Peyer's patch (tissue), 4 donors: Measurements from ENCODE around the gene SYT11. TPM values are rescaled to one million over a fixed set of nuclear protein-coding genes. Genes with fewer than 3 reads are reported as not detected.
A peak's percentile ranks its signal among the peaks of the same experiment; 100 is the strongest.

Experiments
- DNase-seq, 3 donors: peaks; one replicate each; pipeline ENCODE4 v3.0.0-alpha.2; 2017 to 2019
- H3K27ac ChIP-seq, 4 donors: fragments of 200-600 bp; sonication (generic); one replicate each; pipeline ENCODE4 v1.5.1; 2016 to 2019
- H3K27me3 ChIP-seq, 2 donors: fragments of 200-600 bp; sonication (generic); one replicate each; pipeline ENCODE4 v1.5.1; 2019
- H3K36me3 ChIP-seq, 3 donors: fragments of 200-600 bp; sonication (generic); one replicate each; pipeline ENCODE4 v1.5.1; 2016 to 2019
- H3K4me1 ChIP-seq, 4 donors: fragments of 200-600 bp; sonication (generic); one replicate each; pipeline ENCODE4 v1.5.1; 2016 to 2019
- H3K4me3 ChIP-seq, 4 donors: fragments of 200-600 bp; sonication (generic); 1 replicate in 3 of 4; 2 replicates in 1 of 4; pipeline ENCODE4 v1.5.1; 2016 to 2019; ENCODE audit warnings: mild to moderate bottlenecking in 1 of 4
- H3K9me3 ChIP-seq, 4 donors: fragments of 200-600 bp; sonication (generic); one replicate each; pipeline ENCODE4 v1.5.1; 2016 to 2019; ENCODE audit warnings: mild to moderate bottlenecking in 1 of 4
- CTCF ChIP-seq, 6 experiments: fragments of 450-650 bp in 4 of 6; fragments of 200-600 bp in 2 of 6; sonication (generic) in 1 of 6; IDR thresholded peaks; one replicate each; pipeline ENCODE4 v1.5.1; 2017 to 2019; ENCODE audit warnings: antibody characterized with exemption in 6 of 6, mild to moderate bottlenecking in 3 of 6, moderate library complexity in 1 of 6
- POLR2A ChIP-seq, 2 donors: fragments of 450-650 bp; IDR thresholded peaks; one replicate each; pipeline ENCODE4 v1.5.1; 2017; ENCODE audit warnings: antibody characterized with exemption in 2 of 2, mild to moderate bottlenecking in 2 of 2, moderate library complexity in 2 of 2
- total RNA-seq, 4 donors: library from RNA; depleted of rRNA; stranded (reverse); fragments of >200 nt; gene quantifications; one replicate each; pipeline ENCODE4 v1.1.0, GENCODE V29; 2016

The SYT11 gene
- total RNA-seq, 4 donors from 2014 or later: 2.6 to 9.9 (median 4.7) TPM

GRCh38 chr1:155910621-155911121 is 51.3 kb downstream of the SYT11 start:
- Histone ChIP-seq H3K27me3 (no peaks in the 10 kb centered on the region), H3K4me1 (peaks cover 0 to 14% (median 0%) of the 10 kb centered on the region in 4 donors), H3K9me3 (no peaks in the 10 kb centered on the region), H3K27ac (peak overlapping the region; percentile 90 to 93 (median 92)), H3K36me3 (peaks cover 0 to 74% (median 0%) of the 10 kb centered on the region in 3 donors), H3K4me3 (peak overlapping the region; percentile 70 to 82 (median 76))
- DNase-seq: peak in 2 of 3 donors; percentile 51 to 60
- no peak for TF ChIP-seq POLR2A (IDR thresholded peaks at IDR 0.05)
- TF ChIP-seq CTCF (IDR thresholded peaks at IDR 0.05): no peak

DNA sequence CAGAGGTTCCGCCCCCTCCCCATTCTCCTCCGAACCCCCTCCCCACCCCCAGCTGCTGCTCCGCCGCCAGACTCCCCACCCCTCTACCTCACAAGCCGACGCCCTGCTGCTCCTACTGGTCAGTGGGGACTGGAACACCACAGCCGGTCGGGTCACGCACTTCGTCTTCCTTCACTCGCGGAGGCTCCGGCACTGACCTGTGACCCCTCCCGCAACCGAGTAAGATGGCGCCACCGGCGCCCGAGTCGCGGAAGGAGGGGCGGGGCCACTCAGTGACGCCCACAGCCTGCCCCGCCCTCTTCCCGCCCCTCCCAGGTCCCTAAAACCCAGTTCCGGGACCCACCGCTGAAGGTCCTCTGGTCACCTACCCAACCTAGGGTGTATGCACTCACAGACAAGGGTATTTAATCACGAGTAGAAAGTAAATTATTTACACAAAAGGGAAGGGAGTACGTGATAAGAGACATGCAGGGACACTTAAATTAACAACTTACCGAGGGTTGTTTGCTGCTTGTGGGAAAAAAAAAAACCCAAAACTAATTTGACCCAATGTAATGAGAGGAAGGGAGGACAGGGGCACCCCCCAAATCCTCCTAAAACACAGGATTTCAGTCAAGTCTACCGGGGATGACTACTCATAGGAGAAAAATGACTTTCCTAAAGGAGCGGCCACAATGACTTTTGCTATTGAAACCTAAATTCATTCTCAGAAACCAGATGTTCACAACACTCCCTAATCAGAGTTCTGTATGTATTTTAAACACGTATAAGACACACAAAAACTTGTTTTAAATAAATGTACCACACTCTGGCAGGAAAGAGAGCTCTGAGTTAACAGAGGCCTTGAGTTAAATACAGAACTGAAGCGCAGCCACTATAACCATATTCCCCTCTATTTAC is 52.0 kb downstream of the SYT11 start, which contains the start of gene RIT1:
TSS of gene RIT1 (minus strand) at position 194 of the 900 bp plus-strand sequence. CDS start 588 bp downstream, outside the sequence.
- Histone ChIP-seq H3K36me3 (peaks cover 0 to 74% (median 0%) of the 10 kb centered on the region in 3 donors), H3K27me3 (no peaks in the 10 kb centered on the region), H3K27ac (peak within 1 kb of the TSS; percentile 90 to 93 (median 92)), H3K4me1 (peaks cover 0 to 14% (median 0%) of the 10 kb centered on the region in 4 donors), H3K9me3 (no peaks in the 10 kb centered on the region), H3K4me3 (peak within 1 kb of the TSS; percentile 70 to 82 (median 76))
- TF ChIP-seq POLR2A (IDR thresholded peaks at IDR 0.05): peak; percentile 17 to 73
- peak in 4 of 6 experiments; percentile 32 to 47 (median 40) for TF ChIP-seq CTCF (IDR thresholded peaks at IDR 0.05)
- DNase-seq: peak; percentile 89 to 96 (median 92)

DNA sequence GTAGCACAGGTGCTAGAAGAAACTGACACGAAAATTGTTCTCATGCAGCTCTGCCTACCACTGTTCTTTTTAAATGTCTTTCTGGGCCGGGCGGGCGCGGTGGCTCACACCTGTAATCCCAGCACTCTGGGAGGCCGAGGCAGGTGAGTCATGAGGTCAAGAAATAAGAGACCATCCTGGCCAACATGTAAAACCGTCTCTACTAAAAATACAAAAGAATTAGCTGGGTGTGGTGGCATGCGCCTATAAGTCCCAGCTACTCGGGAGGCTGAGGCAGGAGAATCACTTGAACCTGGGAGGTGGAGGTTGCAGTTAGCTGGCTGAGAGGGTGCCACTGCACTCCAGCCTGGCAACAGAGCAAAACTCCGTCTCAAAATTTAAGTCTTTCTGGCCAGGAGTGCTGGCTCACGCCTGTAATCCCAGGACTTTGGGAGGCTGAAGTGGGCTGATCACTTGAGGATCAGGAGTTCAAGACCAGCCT is 52.7 kb downstream of the SYT11 start:
- no peak for DNase-seq
- Histone ChIP-seq H3K36me3 (peaks cover 0 to 74% (median 0%) of the 10 kb centered on the region in 3 donors), H3K4me3 (no peak overlapping the region)

DNA sequence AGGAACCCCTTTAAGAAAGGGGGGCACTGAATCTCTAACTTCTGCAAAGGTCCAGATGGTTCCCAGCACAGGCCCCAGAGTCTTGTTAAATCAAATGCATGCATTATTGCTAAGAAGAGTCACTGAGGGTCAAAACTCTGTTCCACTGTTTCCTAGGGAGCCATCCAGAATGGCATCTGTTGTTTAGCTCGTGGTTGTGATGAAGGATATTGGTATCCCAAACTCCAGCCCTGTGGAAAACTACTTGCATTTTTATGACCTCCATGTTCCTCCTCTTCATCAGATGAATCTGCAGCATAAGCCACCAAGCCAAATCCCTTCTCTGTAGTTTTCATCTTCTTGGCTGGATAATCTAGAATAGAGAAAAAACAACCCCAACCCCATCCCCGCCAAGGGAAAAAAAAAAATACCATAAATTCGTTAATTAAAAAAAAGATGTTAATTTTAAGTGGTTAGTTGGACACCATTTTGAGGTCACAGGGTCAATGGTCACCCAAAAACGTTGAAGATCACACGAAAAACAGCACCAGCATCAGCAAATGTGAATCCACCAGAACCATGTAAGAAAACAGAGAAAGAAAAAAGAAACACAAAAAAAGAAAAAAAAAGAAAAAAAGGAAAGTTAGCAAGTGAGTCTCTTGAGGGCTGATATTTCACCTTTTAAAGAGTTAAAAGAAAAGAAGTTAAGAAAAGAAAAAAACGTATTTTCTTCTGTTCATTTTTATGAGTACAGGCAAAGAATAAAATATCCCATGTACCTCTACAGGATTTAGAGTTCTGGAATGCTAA is 54.8 kb downstream of the SYT11 start:
- no peak overlapping the region for H3K27ac ChIP-seq
- peaks cover 0 to 75% (median 0%) of the 10 kb centered on the region in 3 donors for H3K36me3 ChIP-seq

More for the DNA sequence above, 52.7 kb downstream of the SYT11 start:
- Histone ChIP-seq H3K9me3 (no peaks in the 10 kb centered on the region), H3K4me1 (peaks cover 0 to 14% (median 0%) of the 10 kb centered on the region in 4 donors), H3K27me3 (no peaks in the 10 kb centered on the region), H3K27ac (peak overlapping the region; percentile 90 to 93 (median 92))
- TF ChIP-seq POLR2A (IDR thresholded peaks at IDR 0.05): no peak
- no peak for TF ChIP-seq CTCF (IDR thresholded peaks at IDR 0.05)

More for the DNA sequence above, 54.8 kb downstream of the SYT11 start:
- DNase-seq: no peak
- H3K27me3 ChIP-seq: no peaks in the 10 kb centered on the region
- no peak overlapping the region for H3K4me3 ChIP-seq
- H3K4me1 ChIP-seq: peaks cover 0 to 14% (median 0%) of the 10 kb centered on the region in 4 donors
- TF ChIP-seq CTCF (IDR thresholded peaks at IDR 0.05) (no peak), POLR2A (IDR thresholded peaks at IDR 0.05) (no peak)
- no peaks in the 10 kb centered on the region for H3K9me3 ChIP-seq
